Stomach smooth muscle (tissue), 2 donors: ENCODE results near the gene EPB41L2.

ENCODE experiments used
- H3K27ac ChIP-seq: one replicate; pipeline ENCODE4 v1.7.0; 2013; ENCODE audit warnings: mild to moderate bottlenecking, low read length, inconsistent platforms
- H3K27me3 ChIP-seq, 2 donors: one replicate each; pipeline ENCODE4 v1.7.0; 2013; ENCODE audit warnings: low read length in 2 of 2; ENCODE audit not compliant: insufficient read depth in 2 of 2, control insufficient read depth in 1 of 2
- H3K36me3 ChIP-seq, 2 donors: one replicate each; pipeline ENCODE4 v1.7.0; 2013; ENCODE audit warnings: low read length in 2 of 2; ENCODE audit not compliant: control insufficient read depth in 2 of 2, insufficient read depth in 2 of 2
- H3K4me1 ChIP-seq: one replicate; pipeline ENCODE4 v1.7.0; 2013; ENCODE audit warnings: low read length; ENCODE audit not compliant: control insufficient read depth, insufficient read depth
- H3K4me3 ChIP-seq, 2 donors: one replicate each; pipeline ENCODE4 v1.7.0; 2013; ENCODE audit warnings: low read length in 2 of 2
- H3K9ac ChIP-seq, 2 donors: one replicate each; pipeline ENCODE4 v1.7.0; 2013; ENCODE audit warnings: low read length in 2 of 2, mild to moderate bottlenecking in 1 of 2
- H3K9me3 ChIP-seq, 2 donors: one replicate each; pipeline ENCODE4 v1.7.0; 2013; ENCODE audit warnings: low read length in 2 of 2; ENCODE audit not compliant: control insufficient read depth in 2 of 2
- donor health status: healthy.
- donor health status: Pancreatic carcinoma.

EPB41L2 gene

GRCh38 chr6:130865793-130866192 lies 197.3 kb downstream of the EPB41L2 start:
- Histone ChIP-seq H3K9ac (no peak overlapping the region), H3K36me3 (peaks cover 17 to 24% of the 10 kb centered on the region in 2 donors), H3K4me3 (no peak overlapping the region), H3K9me3 (no peaks in the 10 kb centered on the region), H3K4me1 (no peaks in the 10 kb centered on the region), H3K27me3 (no peaks in the 10 kb centered on the region), H3K27ac (no peak overlapping the region)

GRCh38 chr6:130864344-130864743 lies 198.7 kb downstream of the EPB41L2 start:
- Histone ChIP-seq H3K9ac (no peak overlapping the region), H3K9me3 (no peaks in the 10 kb centered on the region), H3K4me1 (no peaks in the 10 kb centered on the region), H3K4me3 (no peak overlapping the region), H3K27me3 (no peaks in the 10 kb centered on the region), H3K27ac (no peak overlapping the region), H3K36me3 (peaks cover 12 to 18% of the 10 kb centered on the region in 2 donors)

- H3K9ac ChIP-seq, result no peak overlapping the region
- H3K9me3 ChIP-seq, result no peaks in the 10 kb centered on the region
- no peaks in the 10 kb centered on the region for H3K4me1 ChIP-seq
- H3K27me3 ChIP-seq, result no peaks in the 10 kb centered on the region
- no peak overlapping the region for H3K27ac ChIP-seq
- peaks cover 10 to 15% of the 10 kb centered on the region in 2 donors for H3K36me3 ChIP-seq
- no peak overlapping the region for H3K4me3 ChIP-seq
These were observed 199.4 kb downstream of the EPB41L2 start for GRCh38 chr6:130863415-130864230.

- no peaks in the 10 kb centered on the region for H3K9me3 ChIP-seq
- H3K4me3 ChIP-seq, result no peak overlapping the region
- no peaks in the 10 kb centered on the region for H3K4me1 ChIP-seq
- peaks cover 15 to 16% of the 10 kb centered on the region in 2 donors for H3K36me3 ChIP-seq
- no peak overlapping the region for H3K27ac ChIP-seq
- H3K27me3 ChIP-seq, result no peaks in the 10 kb centered on the region
- H3K9ac ChIP-seq, result no peak overlapping the region
These were observed 200.7 kb downstream of the EPB41L2 start for GRCh38 chr6:130862370-130862769.

GRCh38 chr6:130859161-130859867 lies 203.7 kb downstream of the EPB41L2 start:
- peaks cover 4 to 11% of the 10 kb centered on the region in 2 donors for H3K36me3 ChIP-seq
- H3K27me3 ChIP-seq, result no peaks in the 10 kb centered on the region
- H3K9me3 ChIP-seq, result no peaks in the 10 kb centered on the region
- no peaks in the 10 kb centered on the region for H3K4me1 ChIP-seq
- H3K9ac ChIP-seq, result no peak overlapping the region
- H3K4me3 ChIP-seq, result no peak overlapping the region
- H3K27ac ChIP-seq, result no peak overlapping the region

GRCh38 chr6:130858498-130859160 lies 204.4 kb downstream of the EPB41L2 start:
- no peak overlapping the region for H3K9ac ChIP-seq
- peaks cover 7 to 11% of the 10 kb centered on the region in 2 donors for H3K36me3 ChIP-seq
- no peaks in the 10 kb centered on the region for H3K4me1 ChIP-seq
- no peak overlapping the region for H3K4me3 ChIP-seq
- H3K27me3 ChIP-seq, result no peaks in the 10 kb centered on the region
- no peak overlapping the region for H3K27ac ChIP-seq
- no peaks in the 10 kb centered on the region for H3K9me3 ChIP-seq

- Histone ChIP-seq H3K4me3 (no peak overlapping the region), H3K9ac (no peak overlapping the region), H3K36me3 (peaks cover 7 to 11% of the 10 kb centered on the region in 2 donors), H3K27me3 (no peaks in the 10 kb centered on the region), H3K4me1 (no peaks in the 10 kb centered on the region), H3K27ac (no peak overlapping the region), H3K9me3 (no peaks in the 10 kb centered on the region)
These were observed 205.0 kb downstream of the EPB41L2 start for GRCh38 chr6:130858054-130858453.

GRCh38 chr6:130853555-130854183 lies 209.4 kb downstream of the EPB41L2 start:
- peaks cover 7 to 8% of the 10 kb centered on the region in 2 donors for H3K36me3 ChIP-seq
- H3K4me1 ChIP-seq, result no peaks in the 10 kb centered on the region
- no peak overlapping the region for H3K9ac ChIP-seq
- H3K4me3 ChIP-seq, result no peak overlapping the region
- H3K9me3 ChIP-seq, result no peaks in the 10 kb centered on the region
- H3K27ac ChIP-seq, result no peak overlapping the region
- H3K27me3 ChIP-seq, result no peaks in the 10 kb centered on the region

- no peak overlapping the region for H3K9ac ChIP-seq
These were observed 210.0 kb downstream of the EPB41L2 start for GRCh38 chr6:130852844-130853554.

GRCh38 chr6:130851026-130851425 lies 212.0 kb downstream of the EPB41L2 start:
- no peak overlapping the region for H3K27ac ChIP-seq
- H3K27me3 ChIP-seq, result no peaks in the 10 kb centered on the region
- peaks cover 2 to 7% of the 10 kb centered on the region in 2 donors for H3K36me3 ChIP-seq
- H3K4me1 ChIP-seq, result no peaks in the 10 kb centered on the region
- no peak overlapping the region for H3K9ac ChIP-seq
- H3K4me3 ChIP-seq, result no peak overlapping the region
- H3K9me3 ChIP-seq, result no peaks in the 10 kb centered on the region

More at GRCh38 chr6:130852844-130853554, 210.0 kb downstream of the EPB41L2 start:
- Histone ChIP-seq H3K27ac (no peak overlapping the region), H3K9me3 (no peaks in the 10 kb centered on the region), H3K27me3 (no peaks in the 10 kb centered on the region), H3K4me3 (no peak overlapping the region), H3K4me1 (no peaks in the 10 kb centered on the region), H3K36me3 (peaks cover 6 to 7% of the 10 kb centered on the region in 2 donors)
